HepG2 (cell line): ENCODE measurements around the gene USP7. TPM values are rescaled to one million over a fixed set of nuclear protein-coding genes. Genes with fewer than 3 reads are reported as not detected.

Experiments
- AKNA ChIP-seq: sonication (generic); formaldehyde crosslinking; IDR thresholded peaks from 2 replicates; pipeline ENCODE4 v1.4.0; 2020; ENCODE audit warnings: missing genetic modification reagents, borderline replicate concordance
- BCL3 ChIP-seq: sonication (generic); formaldehyde crosslinking; IDR thresholded peaks from 2 replicates; pipeline ENCODE4 v1.5.1; 2020; ENCODE audit warnings: mild to moderate bottlenecking, missing genetic modification reagents, moderate library complexity
- CHD2 ChIP-seq: IDR thresholded peaks from 2 replicates; pipeline ENCODE4 v1.6.1; 2011; ENCODE audit warnings: low read depth, low read length, improper control_type of control experiment
- EHMT2 ChIP-seq: fragments of 200-600 bp; sonication (generic); IDR thresholded peaks from 2 replicates; pipeline ENCODE4 v1.7.0; 2017; ENCODE audit warnings: antibody characterized with exemption, low read depth, low read length, borderline replicate concordance
- GMEB2 ChIP-seq: IDR thresholded peaks from 2 replicates; pipeline ENCODE4 v1.6.1; 2016; ENCODE audit warnings: missing biosample characterization, missing genetic modification reagents, low read depth
- GTF2F1 ChIP-seq: fragments of 150-350 bp; IDR thresholded peaks from 2 replicates; pipeline ENCODE4 v1.6.1; 2014; ENCODE audit warnings: low read length
- MLLT10 ChIP-seq: sonication (generic); formaldehyde crosslinking; IDR thresholded peaks from 2 replicates; pipeline ENCODE4 v1.4.0; 2020; ENCODE audit warnings: missing genetic modification reagents
- MYNN ChIP-seq: sonication (generic); formaldehyde crosslinking; IDR thresholded peaks from 2 replicates; pipeline ENCODE4 v1.4.0; 2020; ENCODE audit warnings: mild to moderate bottlenecking, low read depth, missing genetic modification reagents
- REST ChIP-seq, 2 experiments: IDR thresholded peaks; 2 replicates each; pipeline ENCODE4 v1.6.1; 2011 to 2012; ENCODE audit warnings: low read length in 2 of 2, borderline replicate concordance in 1 of 2, low read depth in 1 of 2, mild to moderate bottlenecking in 1 of 2, moderate library complexity in 1 of 2
- RFX5 ChIP-seq: IDR thresholded peaks from 2 replicates; pipeline ENCODE4 v1.6.1; 2011; ENCODE audit warnings: low read depth, low read length, improper control_type of control experiment
- RXRA ChIP-seq: sonication (generic); formaldehyde crosslinking; IDR thresholded peaks from 2 replicates; pipeline ENCODE4 v1.5.1; 2020; ENCODE audit warnings: missing genetic modification reagents
- TFDP1 ChIP-seq: IDR thresholded peaks from 2 replicates; pipeline ENCODE4 v1.6.1; 2016; ENCODE audit warnings: missing compliant biosample characterization, missing genetic modification reagents, borderline replicate concordance
- TGIF2 ChIP-seq: IDR thresholded peaks from 2 replicates; pipeline ENCODE4 v1.6.1; 2016; ENCODE audit warnings: control low read depth, missing compliant biosample characterization
- TOE1 ChIP-seq: sonication (generic); formaldehyde crosslinking; IDR thresholded peaks from 2 replicates; pipeline ENCODE4 v1.4.0; 2020; ENCODE audit warnings: mild to moderate bottlenecking, missing genetic modification reagents
- ZNF260 ChIP-seq: sonication (generic); formaldehyde crosslinking; IDR thresholded peaks from 2 replicates; pipeline ENCODE4 v1.4.0; 2020; ENCODE audit warnings: missing genetic modification reagents, low read depth, mild to moderate bottlenecking, borderline replicate concordance
- ZNF558 ChIP-seq: sonication (generic); formaldehyde crosslinking; IDR thresholded peaks from 2 replicates; pipeline ENCODE4 v1.9.0; 2022; ENCODE audit warnings: mild to moderate bottlenecking, missing genetic modification reagents, borderline replicate concordance
- polyA plus RNA-seq, 8 experiments: library from polyadenylated mRNA; depleted of rRNA in 3 of 8; stranded (reverse) in 7 of 8; unstranded in 1 of 8; fragments of >200 nt; fragmentation: Illumina TruSeq in 4 of 8; extraction: Trizol in 4 of 8; gene quantifications; 2 replicates each; pipeline versions ENCODE4 v1.2.1 to v1.2.3, GENCODE V29; 2011 to 2016; ENCODE audit warnings: low read depth in 4 of 8, missing spikeins in 1 of 8, mixed read lengths in 1 of 8; ENCODE audit not compliant: insufficient read depth in 1 of 8
- total RNA-seq, 5 experiments: library from RNA; depleted of rRNA; stranded (reverse); fragments of >200 nt; fragmentation: Illumina TruSeq; extraction: Trizol; gene quantifications; 2 replicates each; pipeline ENCODE4 v1.2.3, GENCODE V29; 2016; ENCODE audit warnings: low read depth in 1 of 5

Gene USP7
- total and polyA plus RNA-seq, 2 of the 13 experiments (the other 11 are each of a cell fraction or from before 2014, with no cell fraction given) = 52.5 to 173 TPM

GRCh38 chr16:8989099-8989878, 25.6 kb upstream of the USP7 start (continued):
- TF ChIP-seq REST (IDR thresholded peaks at IDR 0.05; ENCODE audit: borderline replicate concordance in 1 of 2, low read depth in 1 of 2, low read length in 2 of 2) (0 out of 4 replicates have a peak, but pooled peaks of 1 of the 2 experiments have one; percentile 6), ZNF260 (CRISPR knock-in tag) (no peak), TFDP1 (peak; percentile 94; the same call in 1 of the 2 replicates), RFX5 (no peak), TOE1 (CRISPR knock-in tag) (no peak), AKNA (CRISPR knock-in tag) (no peak), MYNN (no peak), CHD2 (no peak), ZNF558 (CRISPR knock-in tag) (no peak; the same call in 1 of the 2 replicates), GMEB2 (CRISPR knock-in tag) (no peak), TGIF2 (CRISPR knock-in tag) (no peak), MLLT10 (CRISPR knock-in tag) (no peak), EHMT2 (no peak), GTF2F1 (no peak), BCL3 (no peak), RXRA (CRISPR knock-in tag) (peak; percentile 86; the same call in 1 of the 2 replicates)
